Endothelial cell of umbilical vein (primary cell): ENCODE data around the gene CSNK1D. TPM values are rescaled to one million over a fixed set of nuclear protein-coding genes. Genes with fewer than 3 reads are reported as not detected.

Experiments
- BruUV-seq: library from RNA; stranded (reverse); fragments of 400-500 nt; replicated peaks from 2 replicates; lab custom pipeline; 2021; lab: Mats Ljungman, UMichigan
- CTCF ChIA-PET: fragments of 300-600, 350-600 bp; sonication (Branson Sonifier 250); formaldehyde crosslinking; loops from one replicate; lab custom pipeline; 2021; ENCODE audit warnings: antibody characterized with exemption, inconsistent platforms; lab: Charles Lee
- POLR2A ChIA-PET: fragments of 300-600, 350-600 bp; sonication (Branson Sonifier 250); formaldehyde crosslinking; loops from one replicate; lab custom pipeline; 2021; ENCODE audit warnings: antibody characterized with exemption, inconsistent platforms; lab: Charles Lee
- DNase-seq: peaks from one replicate; pipeline ENCODE4 v3.0.0-alpha.2; 2011; ENCODE audit warnings: low read depth, low spot score
- FAIRE-seq: peaks from 2 replicates; lab custom pipeline; 2011; peaks lifted over from hg19 to GRCh38; lab: Jason Lieb, UNC
- H2AFZ ChIP-seq: 2 replicates; pipeline ENCODE4 v1.6.0; 2012; ENCODE audit warnings: low read depth, low read length, control low read depth, inconsistent platforms
- H3K27ac ChIP-seq: 2 replicates; pipeline ENCODE4 v1.5.1; 2011; ENCODE audit warnings: low read depth, mild to moderate bottlenecking, control low read depth, low read length, moderate library complexity; ENCODE audit not compliant: insufficient read depth
- H3K27me3 ChIP-seq, 2 experiments: 2 replicates each; pipeline versions ENCODE4 v1.6.0 to v1.6.1; 2011; ENCODE audit warnings: low read length in 2 of 2, mixed read lengths in 1 of 2; ENCODE audit not compliant: control insufficient read depth in 2 of 2, insufficient read depth in 2 of 2
- H3K36me3 ChIP-seq, 2 experiments: 2 replicates in 1 of 2; 3 replicates in 1 of 2; pipeline ENCODE4 v1.5.1; 2011; ENCODE audit warnings: low read length in 2 of 2, mild to moderate bottlenecking in 1 of 2, moderate library complexity in 1 of 2; ENCODE audit not compliant: control insufficient read depth in 2 of 2, insufficient read depth in 2 of 2; ENCODE audit errors: extremely low read depth in 1 of 2
- H3K4me1 ChIP-seq: 3 replicates; pipeline ENCODE4 v1.5.1; 2011; ENCODE audit warnings: mild to moderate bottlenecking, low read length; ENCODE audit not compliant: control insufficient read depth, insufficient read depth; ENCODE audit errors: extremely low read depth
- H3K4me2 ChIP-seq: 2 replicates; pipeline ENCODE4 v1.6.1; 2011; ENCODE audit warnings: low read length, control low read depth, mixed read lengths; ENCODE audit not compliant: insufficient read depth
- H3K4me3 ChIP-seq, 3 experiments: fragments of 200-600 bp in 1 of 3; sonication (generic), shearing (Covaris generic) in 1 of 3; replicated peaks in 1 of 3; 2 replicates each; pipeline ENCODE4 v1.5.1; 2011 to 2016; ENCODE audit warnings: control low read depth in 3 of 3, low read length in 3 of 3, mild to moderate bottlenecking in 2 of 3, inconsistent platforms in 1 of 3, low read depth in 1 of 3, moderate library complexity in 1 of 3; ENCODE audit not compliant: insufficient read depth in 1 of 3
- H3K79me2 ChIP-seq: 2 replicates; pipeline ENCODE4 v1.6.0; 2012; ENCODE audit warnings: low read length, inconsistent platforms; ENCODE audit not compliant: control insufficient read depth, insufficient read depth
- H3K9ac ChIP-seq: replicated peaks from 2 replicates; pipeline ENCODE3; 2011; ENCODE audit warnings: low read length, control low read depth; ENCODE audit not compliant: insufficient read depth; ENCODE audit errors: extremely low read depth
- H3K9me1 ChIP-seq: replicated peaks from 3 replicates; pipeline ENCODE4 v1.6.0; 2011; ENCODE audit warnings: mild to moderate bottlenecking, low read length; ENCODE audit not compliant: control insufficient read depth, insufficient read depth; ENCODE audit errors: extremely low read depth
- H3K9me3 ChIP-seq: replicated peaks from 2 replicates; pipeline ENCODE4 v1.5.1; 2012; ENCODE audit warnings: low read length, inconsistent platforms; ENCODE audit not compliant: control insufficient read depth, insufficient read depth
- H4K20me1 ChIP-seq: replicated peaks from 2 replicates; pipeline ENCODE3; 2011; ENCODE audit warnings: mild to moderate bottlenecking, low read length; ENCODE audit not compliant: control insufficient read depth, insufficient read depth; ENCODE audit errors: extremely low read depth
- FOS ChIP-seq: IDR thresholded peaks from 2 replicates; pipeline ENCODE4 v1.6.1; 2011; ENCODE audit warnings: mild to moderate bottlenecking, low read length, moderate library complexity, borderline replicate concordance; ENCODE audit not compliant: insufficient read depth
- GATA2 ChIP-seq: IDR thresholded peaks from 2 replicates; pipeline ENCODE4 v1.7.0; 2011; ENCODE audit warnings: low read depth, mild to moderate bottlenecking, moderate library complexity, mixed read lengths, low read length; ENCODE audit not compliant: insufficient read length, insufficient read depth
- JUN ChIP-seq: IDR thresholded peaks from 2 replicates; pipeline ENCODE4 v1.6.1; 2011; ENCODE audit warnings: borderline replicate concordance, low read depth; ENCODE audit not compliant: insufficient read length, insufficient read depth
- MAX ChIP-seq: IDR thresholded peaks from 2 replicates; pipeline ENCODE4 v1.6.1; 2011; ENCODE audit not compliant: insufficient read depth, insufficient read length
- POLR2AphosphoS5 ChIP-seq: IDR thresholded peaks from 2 replicates; pipeline ENCODE4 v1.6.1; 2012; ENCODE audit warnings: low read depth, mild to moderate bottlenecking, control low read depth, low read length, moderate library complexity; ENCODE audit not compliant: insufficient read depth
- dilution Hi-C: fragments of 300-500 bp; cut with MboI; formaldehyde crosslinking; loops from one replicate; pipeline ENCODE4 v1.15.0; 2019; ENCODE audit warnings: low sequenced_read_pairs; ENCODE audit not compliant: extremely low pct_ligation_motif_present
- intact Hi-C: fragments of 100-400 bp; cut with micrococcal nuclease; formaldehyde crosslinking; loops from one replicate; pipeline ENCODE4 v1.10.0; 2022
- polyA plus RNA-seq, 4 experiments: library from polyadenylated mRNA; depleted of rRNA in 3 of 4; stranded (reverse) in 3 of 4; unstranded in 1 of 4; fragments of >200 nt; gene quantifications; 2 replicates each; pipeline versions ENCODE4 v1.2.1 to v1.2.3, GENCODE V29; 2011 to 2012; ENCODE audit warnings: missing spikeins in 1 of 4
- total RNA-seq: library from RNA; stranded (reverse); gene quantifications from 2 replicates; pipeline ENCODE4 v1.2.3, GENCODE V29; 2021

Gene CSNK1D
- total and polyA plus RNA-seq, 2 donors (not counting 3 experiments of a cell fraction or from before 2014, with no cell fraction given): 127 to 155 TPM

- Histone ChIP-seq H3K4me3 (peak overlapping the region in 2 of 3 experiments; percentile 32 to 43), H3K9me3 (no peaks in the 10 kb centered on the region), H3K4me2 (peak overlapping the region; percentile 69), H3K27me3 (no peaks in the 10 kb centered on the region), H4K20me1 (no peaks in the 10 kb centered on the region), H3K4me1 (peaks cover 41% of the 10 kb centered on the region), H3K9me1 (no peaks in the 10 kb centered on the region), H3K79me2 (no peaks in the 10 kb centered on the region), H3K9ac (peak overlapping the region; percentile 92), H2AFZ (no peak overlapping the region), H3K27ac (peak overlapping the region; percentile 93), H3K36me3 (no peaks in the 10 kb centered on the region)
- ChIA-PET POLR2A (interaction anchor here (1.2 to 1.5 kb wide), 2 partner anchors 24 to 61 kb away, joined by 3 read pairs; partner anchors contain the start of gene CSNK1D), CTCF (interaction anchor here (0.9 to 4.4 kb wide), 9 partner anchors 20 to 267 kb away, joined by 3 to 16 read pairs (median 4); partner anchors contain the start of genes CD7, CSNK1D and SECTM1)
- DNase-seq (peak; percentile 80), FAIRE-seq (no peak)
- TF ChIP-seq MAX (no peak), FOS (peak; percentile 74), POLR2AphosphoS5 (peak; percentile 25), JUN (peak; percentile 61)
- intact Hi-C loops: loop anchor here (5.0 kb wide), 2 partner anchors 40 to 120 kb away; partner anchors contain the start of genes HEXD and OGFOD3
- dilution Hi-C loops: no loop called here
- BruUV-seq: TSS peak; percentile 33
Observed at GRCh38 chr17:82297280-82297713, 23.8 kb upstream of the CSNK1D start.

- H3K9me3 ChIP-seq: no peaks in the 10 kb centered on the region
- no peaks in the 10 kb centered on the region for H3K9me1 ChIP-seq
- H3K27ac ChIP-seq: peak overlapping the region; percentile 93
- FAIRE-seq: no peak
- CTCF ChIA-PET: interaction anchor here (1.0 to 1.4 kb wide), 5 partner anchors 20 to 266 kb away, joined by 3 to 6 read pairs (median 4); partner anchors contain the start of genes CD7 and CSNK1D
- peaks cover 41% of the 10 kb centered on the region for H3K4me1 ChIP-seq
- TF ChIP-seq GATA2 (peak; percentile 22), POLR2AphosphoS5 (no peak)
- DNase-seq: no peak
- no peak overlapping the region for H2AFZ ChIP-seq
- H3K9ac ChIP-seq: peak overlapping the region; percentile 92
- peak overlapping the region; percentile 69 for H3K4me2 ChIP-seq
- H3K36me3 ChIP-seq: no peaks in the 10 kb centered on the region
- dilution Hi-C loops (no loop called here), intact Hi-C loops (loop anchor here (5.0 kb wide), 2 partner anchors 41 to 121 kb away; partner anchors contain the start of genes HEXD and OGFOD3)
- H3K4me3 ChIP-seq: no peak overlapping the region
- BruUV-seq: no TSS peak
- H4K20me1 ChIP-seq: no peaks in the 10 kb centered on the region
- POLR2A ChIA-PET: interaction anchor here (1.2 to 1.5 kb wide), 2 partner anchors 24 to 61 kb away, joined by 3 read pairs; partner anchors contain the start of gene CSNK1D
- no peaks in the 10 kb centered on the region for H3K79me2 ChIP-seq
- no peaks in the 10 kb centered on the region for H3K27me3 ChIP-seq
Observed at GRCh38 chr17:82296511-82297279, 23.2 kb upstream of the CSNK1D start.
